K562 (cell line): ENCODE data around the gene ZC3H10.

Experiments
- ADNP ChIP-seq: fragments of 200-800 bp; sonication (Bioruptor generic); IDR thresholded peaks from 2 replicates; pipeline ENCODE4 v1.6.1; 2016; ENCODE audit warnings: missing genetic modification characterization, missing compliant biosample characterization
- ATF3 ChIP-seq, 2 experiments: fragments of 450-650 bp in 1 of 2; sonication (generic) in 1 of 2; formaldehyde crosslinking in 1 of 2; IDR thresholded peaks in 1 of 2; conservative IDR thresholded peaks in 1 of 2; 2 replicates each; pipeline versions ENCODE4 v1.6.1 to v1.8.1; 2016 to 2023; ENCODE audit warnings: mild to moderate bottlenecking in 2 of 2, moderate library complexity in 2 of 2, inconsistent platforms in 1 of 2, missing genetic modification reagents in 1 of 2
- KHSRP ChIP-seq: fragments of 450-650 bp; IDR thresholded peaks from 2 replicates; pipeline ENCODE4 v1.6.1; 2017
- LCOR ChIP-seq: sonication (generic); formaldehyde crosslinking; IDR thresholded peaks from 2 replicates; pipeline ENCODE4 v1.8.0; 2022; ENCODE audit warnings: mild to moderate bottlenecking, missing genetic modification reagents
- POLR2AphosphoS5 ChIP-seq: IDR thresholded peaks from 2 replicates; pipeline ENCODE4 v1.6.1; 2011; ENCODE audit warnings: mild to moderate bottlenecking, low read depth, low read length, moderate library complexity; ENCODE audit not compliant: control insufficient read depth, insufficient read depth
- SRSF1 ChIP-seq: fragments of 200-400 bp; formaldehyde crosslinking; IDR thresholded peaks from 2 replicates; pipeline ENCODE4 v1.6.1; 2017; ENCODE audit warnings: mild to moderate bottlenecking, low read depth, low read length, moderate library complexity
- ZNF3 ChIP-seq: fragments of 250-450 bp; sonication (Bioruptor Pico); IDR thresholded peaks from 2 replicates; pipeline ENCODE4 v1.5.0; 2021; ENCODE audit warnings: mild to moderate bottlenecking, moderate library complexity
- TF ChIP-seq, protein P1 (sequence below), 3 experiments: IDR thresholded peaks in 2 of 3; conservative IDR thresholded peaks in 1 of 3; 2 replicates each; pipeline ENCODE4 v1.5.1; 2011 to 2012; ENCODE audit warnings: low read length in 3 of 3, mild to moderate bottlenecking in 3 of 3, control low read depth in 2 of 3, improper control_type of control experiment in 1 of 3, inconsistent platforms in 1 of 3, low read depth in 1 of 3, mixed read lengths in 1 of 3, moderate library complexity in 1 of 3; ENCODE audit not compliant: insufficient read depth in 2 of 3

DNA sequence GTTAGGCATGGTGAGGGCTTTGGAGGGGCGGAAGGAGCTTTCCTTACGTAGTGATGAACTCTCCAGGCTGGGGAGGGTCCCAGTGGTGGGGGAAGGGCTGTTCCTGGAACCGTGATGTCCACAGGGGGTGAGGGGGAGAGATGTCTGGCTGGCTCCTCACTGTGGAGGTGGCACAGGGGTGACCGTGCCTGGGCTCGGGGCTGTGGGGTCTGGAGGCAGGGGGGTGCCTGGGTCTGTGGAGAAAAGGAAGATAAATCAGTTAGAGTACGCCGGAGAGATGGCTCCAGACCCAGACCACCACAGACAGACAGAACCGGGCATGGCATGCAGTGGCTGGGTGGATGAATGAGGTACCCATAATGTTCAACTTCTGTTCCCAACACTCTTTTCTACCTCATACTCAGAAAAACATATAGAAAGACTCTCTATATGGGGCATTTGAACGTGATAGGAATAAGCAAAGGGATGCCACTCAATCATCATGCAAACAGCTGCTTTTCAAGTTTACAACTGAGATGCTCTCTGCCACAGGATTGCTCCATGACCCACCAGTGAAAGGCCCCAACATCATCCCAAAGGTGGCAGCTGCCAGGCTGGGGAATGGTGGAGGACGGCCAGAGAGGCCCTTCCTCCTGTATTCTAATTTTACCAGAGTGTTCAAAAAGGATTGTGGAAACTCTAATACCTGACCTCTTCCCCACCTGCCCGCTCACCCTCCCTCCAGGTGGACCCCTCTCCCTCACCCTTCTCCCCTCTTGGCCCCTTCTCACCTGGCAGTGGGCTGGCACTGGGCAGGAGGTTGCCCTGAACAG lies 45.7 kb downstream of the ZC3H10 start:
- TF ChIP-seq, protein P1, sequence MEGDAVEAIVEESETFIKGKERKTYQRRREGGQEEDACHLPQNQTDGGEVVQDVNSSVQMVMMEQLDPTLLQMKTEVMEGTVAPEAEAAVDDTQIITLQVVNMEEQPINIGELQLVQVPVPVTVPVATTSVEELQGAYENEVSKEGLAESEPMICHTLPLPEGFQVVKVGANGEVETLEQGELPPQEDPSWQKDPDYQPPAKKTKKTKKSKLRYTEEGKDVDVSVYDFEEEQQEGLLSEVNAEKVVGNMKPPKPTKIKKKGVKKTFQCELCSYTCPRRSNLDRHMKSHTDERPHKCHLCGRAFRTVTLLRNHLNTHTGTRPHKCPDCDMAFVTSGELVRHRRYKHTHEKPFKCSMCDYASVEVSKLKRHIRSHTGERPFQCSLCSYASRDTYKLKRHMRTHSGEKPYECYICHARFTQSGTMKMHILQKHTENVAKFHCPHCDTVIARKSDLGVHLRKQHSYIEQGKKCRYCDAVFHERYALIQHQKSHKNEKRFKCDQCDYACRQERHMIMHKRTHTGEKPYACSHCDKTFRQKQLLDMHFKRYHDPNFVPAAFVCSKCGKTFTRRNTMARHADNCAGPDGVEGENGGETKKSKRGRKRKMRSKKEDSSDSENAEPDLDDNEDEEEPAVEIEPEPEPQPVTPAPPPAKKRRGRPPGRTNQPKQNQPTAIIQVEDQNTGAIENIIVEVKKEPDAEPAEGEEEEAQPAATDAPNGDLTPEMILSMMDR (IDR thresholded peaks at IDR 0.05 in 2 of 3, conservative IDR thresholded peaks at IDR 0.05 in 1 of 3; ENCODE audit: insufficient read depth in 2 of 3, low read depth in 1 of 3, low read length in 3 of 3) = no peak
- TF ChIP-seq ATF3 (IDR thresholded peaks at IDR 0.05) = no peak
- no peak for TF ChIP-seq ATF3 (CRISPR knock-in tag; conservative IDR thresholded peaks at IDR 0.05)
- TF ChIP-seq ZNF3 = no peak
- no peak for TF ChIP-seq ADNP (tag)
- TF ChIP-seq POLR2AphosphoS5 = 0 out of 2 replicates have a peak, but pooled peaks have one; percentile 50
- TF ChIP-seq KHSRP = no peak
- TF ChIP-seq LCOR (CRISPR knock-in tag) = no peak
- no peak for TF ChIP-seq SRSF1
